Activated effector memory CD4-positive, alpha-beta T cell treated with Interleukin-2 at 50 U/mL for 16 hours (primary cell): ENCODE measurements around the gene ENOX2.

Experiments
- DNase-seq: peaks from one replicate; pipeline ENCODE4 v3.0.0-alpha.2; 2020

The ENOX2 gene

GRCh38 chrX:130884627-130885026 is 18.4 kb downstream of the ENOX2 start:
- no peak for DNase-seq

- no peak for DNase-seq
These were observed 23.1 kb downstream of the ENOX2 start for GRCh38 chrX:130879869-130880268.

GRCh38 chrX:130878350-130879341 is 24.4 kb downstream of the ENOX2 start:
- DNase-seq = no peak

- no peak for DNase-seq
These were observed 25.1 kb downstream of the ENOX2 start for GRCh38 chrX:130877892-130878341.

- DNase-seq = no peak
These were observed 26.8 kb downstream of the ENOX2 start for GRCh38 chrX:130876226-130876625.

GRCh38 chrX:130874751-130875150 is 28.3 kb downstream of the ENOX2 start:
- DNase-seq = no peak

GRCh38 chrX:130869239-130869638 is 33.8 kb downstream of the ENOX2 start:
- DNase-seq = no peak

GRCh38 chrX:130861462-130861861 is 41.5 kb downstream of the ENOX2 start:
- no peak for DNase-seq

- no peak for DNase-seq
These were observed 45.8 kb downstream of the ENOX2 start for GRCh38 chrX:130857207-130857606.

GRCh38 chrX:130851569-130851968 is 51.4 kb downstream of the ENOX2 start:
- DNase-seq = no peak

GRCh38 chrX:130848763-130849162 is 54.2 kb downstream of the ENOX2 start:
- no peak for DNase-seq

GRCh38 chrX:130846746-130847145 is 56.3 kb downstream of the ENOX2 start:
- no peak for DNase-seq

- DNase-seq = no peak
These were observed 61.2 kb downstream of the ENOX2 start for GRCh38 chrX:130841776-130842175.

GRCh38 chrX:130840345-130840744 is 62.7 kb downstream of the ENOX2 start:
- DNase-seq = no peak

- DNase-seq = no peak
These were observed 66.6 kb downstream of the ENOX2 start for GRCh38 chrX:130836447-130836846.

- no peak for DNase-seq
These were observed 68.2 kb downstream of the ENOX2 start for GRCh38 chrX:130834830-130835229.

- DNase-seq = no peak
These were observed 68.9 kb downstream of the ENOX2 start for GRCh38 chrX:130834149-130834548.

- no peak for DNase-seq
These were observed 71.7 kb downstream of the ENOX2 start for GRCh38 chrX:130831347-130831722.

GRCh38 chrX:130830599-130831346 is 72.2 kb downstream of the ENOX2 start:
- DNase-seq = no peak

- DNase-seq = no peak
These were observed 73.2 kb downstream of the ENOX2 start for GRCh38 chrX:130829526-130830515.

GRCh38 chrX:130828641-130829040 is 74.4 kb downstream of the ENOX2 start:
- DNase-seq = no peak

- no peak for DNase-seq
These were observed 75.4 kb downstream of the ENOX2 start for GRCh38 chrX:130827648-130828047.

GRCh38 chrX:130826249-130826648 is 76.8 kb downstream of the ENOX2 start:
- no peak for DNase-seq
